Measurements from ENCODE around the gene ARHGAP22. TPM values are rescaled to one million over a fixed set of nuclear protein-coding genes. Genes with fewer than 3 reads are reported as not detected.

Gene ARHGAP22
- total RNA-seq, 1 experiment from 2014 or later = 1.8 TPM

DNA sequence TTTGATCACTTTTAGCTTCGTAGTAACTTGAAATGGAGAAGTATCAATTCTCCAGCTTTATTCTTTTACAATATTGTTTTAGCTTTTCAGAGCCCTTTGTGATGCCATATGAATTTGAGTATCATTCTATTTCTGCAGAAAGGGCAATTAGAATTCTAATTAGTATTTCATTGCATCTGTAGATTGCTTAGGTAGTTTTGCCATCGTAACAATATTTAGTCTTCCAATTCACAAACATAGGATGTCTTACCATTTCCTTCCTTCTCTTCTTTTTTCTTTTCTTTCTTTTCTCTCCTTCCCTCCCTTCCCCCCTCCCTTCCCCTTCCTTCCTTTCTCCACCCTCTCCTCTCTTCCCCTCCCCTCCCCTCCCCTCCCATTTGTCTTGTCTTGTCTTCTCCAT is 193.4 kb downstream of the ARHGAP22 start:
- no peaks in the 10 kb centered on the region for H3K27me3 ChIP-seq (ENCODE audit: control insufficient read depth, insufficient read depth, low read length)
- TF ChIP-seq SIN3A (IDR thresholded peaks at IDR 0.05; ENCODE audit: borderline replicate concordance, insufficient read depth, low read depth, low read length) (no peak), POLR2AphosphoS5 (IDR thresholded peaks at IDR 0.05; ENCODE audit: low read depth, low read length) (no peak), CTCF (IDR thresholded peaks at IDR 0.05) (no peak), TCF7L2 (IDR thresholded peaks at IDR 0.05; ENCODE audit: low read depth, low read length) (no peak)
- TF ChIP-seq, protein P1, sequence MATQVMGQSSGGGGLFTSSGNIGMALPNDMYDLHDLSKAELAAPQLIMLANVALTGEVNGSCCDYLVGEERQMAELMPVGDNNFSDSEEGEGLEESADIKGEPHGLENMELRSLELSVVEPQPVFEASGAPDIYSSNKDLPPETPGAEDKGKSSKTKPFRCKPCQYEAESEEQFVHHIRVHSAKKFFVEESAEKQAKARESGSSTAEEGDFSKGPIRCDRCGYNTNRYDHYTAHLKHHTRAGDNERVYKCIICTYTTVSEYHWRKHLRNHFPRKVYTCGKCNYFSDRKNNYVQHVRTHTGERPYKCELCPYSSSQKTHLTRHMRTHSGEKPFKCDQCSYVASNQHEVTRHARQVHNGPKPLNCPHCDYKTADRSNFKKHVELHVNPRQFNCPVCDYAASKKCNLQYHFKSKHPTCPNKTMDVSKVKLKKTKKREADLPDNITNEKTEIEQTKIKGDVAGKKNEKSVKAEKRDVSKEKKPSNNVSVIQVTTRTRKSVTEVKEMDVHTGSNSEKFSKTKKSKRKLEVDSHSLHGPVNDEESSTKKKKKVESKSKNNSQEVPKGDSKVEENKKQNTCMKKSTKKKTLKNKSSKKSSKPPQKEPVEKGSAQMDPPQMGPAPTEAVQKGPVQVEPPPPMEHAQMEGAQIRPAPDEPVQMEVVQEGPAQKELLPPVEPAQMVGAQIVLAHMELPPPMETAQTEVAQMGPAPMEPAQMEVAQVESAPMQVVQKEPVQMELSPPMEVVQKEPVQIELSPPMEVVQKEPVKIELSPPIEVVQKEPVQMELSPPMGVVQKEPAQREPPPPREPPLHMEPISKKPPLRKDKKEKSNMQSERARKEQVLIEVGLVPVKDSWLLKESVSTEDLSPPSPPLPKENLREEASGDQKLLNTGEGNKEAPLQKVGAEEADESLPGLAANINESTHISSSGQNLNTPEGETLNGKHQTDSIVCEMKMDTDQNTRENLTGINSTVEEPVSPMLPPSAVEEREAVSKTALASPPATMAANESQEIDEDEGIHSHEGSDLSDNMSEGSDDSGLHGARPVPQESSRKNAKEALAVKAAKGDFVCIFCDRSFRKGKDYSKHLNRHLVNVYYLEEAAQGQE (IDR thresholded peaks at IDR 0.05; ENCODE audit: insufficient read depth in 1 of 2, low read depth in 2 of 2, low read length in 1 of 2) = no peak
- no peaks in the 10 kb centered on the region for H3K4me1 ChIP-seq (ENCODE audit: control insufficient read depth, insufficient read depth, low read length)
- no peak for DNase-seq (ENCODE audit: low read depth, low spot score)
- in situ Hi-C loops (cut with HindIII; ENCODE audit: low pct_unique_long_range_greater_than_20kb, low sequenced_read_pairs) = no loop called here
- POLR2A ChIA-PET = no interaction called here
- BruUV-seq (replicated peaks) = no TSS peak
- no peaks in the 10 kb centered on the region for H3K36me3 ChIP-seq (ENCODE audit: control insufficient read depth, insufficient read depth, low read length)
- H3K27ac ChIP-seq (ENCODE audit: low read length) = no peak overlapping the region
- intact Hi-C loops (cut with micrococcal nuclease; ENCODE audit: unreplicated experiment) = no loop called here
- no peak for ATAC-seq
- H3K4me3 ChIP-seq (ENCODE audit: low read depth in 2 of 2, low read length in 2 of 2) = no peak overlapping the region
- CTCF ChIA-PET = no interaction called here
- H3K9me3 ChIP-seq (ENCODE audit: control insufficient read depth, insufficient read depth, low read depth, low read length) = peaks cover 6% of the 10 kb centered on the region; the same call in 1 of the 2 replicates

DNA sequence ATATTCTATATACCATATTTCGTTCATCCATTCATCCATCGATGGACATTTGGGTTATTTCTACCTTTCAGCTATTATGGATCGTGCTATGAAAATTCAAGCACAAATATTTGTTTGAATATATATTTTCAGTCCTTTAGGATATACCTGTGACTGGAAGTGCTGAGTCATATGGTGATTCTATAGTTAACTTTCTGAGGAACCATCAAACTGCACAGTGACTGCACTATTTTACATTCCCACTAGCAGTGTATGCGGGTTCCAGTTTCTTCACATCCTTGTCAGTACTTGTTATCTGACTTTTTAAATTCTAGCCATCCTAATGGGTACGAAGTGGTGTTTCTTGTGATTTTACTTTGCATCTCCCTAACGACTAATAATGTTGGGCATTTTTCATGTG is 194.4 kb downstream of the ARHGAP22 start:
- ChIA-PET CTCF (no interaction called here), POLR2A (no interaction called here)
- Histone ChIP-seq H3K4me1 (ENCODE audit: control insufficient read depth, insufficient read depth, low read length) (no peaks in the 10 kb centered on the region), H3K27me3 (ENCODE audit: control insufficient read depth, insufficient read depth, low read length) (no peaks in the 10 kb centered on the region), H3K9me3 (ENCODE audit: control insufficient read depth, insufficient read depth, low read depth, low read length) (peaks cover 6% of the 10 kb centered on the region; the same call in 1 of the 2 replicates), H3K4me3 (ENCODE audit: low read depth in 2 of 2, low read length in 2 of 2) (no peak overlapping the region), H3K27ac (ENCODE audit: low read length) (no peak overlapping the region), H3K36me3 (ENCODE audit: control insufficient read depth, insufficient read depth, low read length) (no peaks in the 10 kb centered on the region)
- ATAC-seq (no peak), DNase-seq (ENCODE audit: low read depth, low spot score) (no peak)
- no TSS peak for BruUV-seq (replicated peaks)
- intact Hi-C loops (cut with micrococcal nuclease; ENCODE audit: unreplicated experiment) (no loop called here), in situ Hi-C loops (cut with HindIII; ENCODE audit: low pct_unique_long_range_greater_than_20kb, low sequenced_read_pairs) (no loop called here)
- no peak for TF ChIP-seq POLR2AphosphoS5 (IDR thresholded peaks at IDR 0.05; ENCODE audit: low read depth, low read length)
- TF ChIP-seq TCF7L2 (IDR thresholded peaks at IDR 0.05; ENCODE audit: low read depth, low read length) = no peak
- TF ChIP-seq SIN3A (IDR thresholded peaks at IDR 0.05; ENCODE audit: borderline replicate concordance, insufficient read depth, low read depth, low read length) = no peak
- TF ChIP-seq, protein P1 (IDR thresholded peaks at IDR 0.05; ENCODE audit: insufficient read depth in 1 of 2, low read depth in 2 of 2, low read length in 1 of 2) = no peak
- TF ChIP-seq CTCF (IDR thresholded peaks at IDR 0.05) = no peak
